ENCODE data around the gene ANGPT4. TPM values are rescaled to one million over a fixed set of nuclear protein-coding genes. Genes with fewer than 3 reads are reported as not detected.
"Not testable (repeated sequence)": the region's sequence is repeated elsewhere in the genome, so short reads cannot be mapped to it uniquely, and the experiment has no call there.

Gene ANGPT4
- total and polyA plus RNA-seq, 10 donors: 0.03 to 0.06 TPM; not detected in 8

GRCh38 chr20:906703-907270 is 9.3 kb downstream of the ANGPT4 start:
- Histone ChIP-seq H3K27ac (no peak overlapping the region), H3K36me3 (no peaks in the 10 kb centered on the region), H3K4me3 (no peak overlapping the region), H3K4me1 (peaks cover 0 to 19% (median 2%) of the 10 kb centered on the region in 6 donors), H3K9me3 (no peaks in the 10 kb centered on the region), H3K27me3 (replicated peaks in 1 of 7) (peaks cover 0 to 16% (median 0%) of the 10 kb centered on the region in 7 donors)
- WGBS, 5 donors: 72 to 87% (median 83%) methylated on average over 4 of the region's 4 CpGs
- peak; percentile 31 for DNase-seq
- intact Hi-C loops (cut with DNase I; ENCODE audit: low total_unique reads): no loop called here
- TF ChIP-seq POLR2A (IDR thresholded peaks at IDR 0.05): no peak
- TF ChIP-seq, protein P1, sequence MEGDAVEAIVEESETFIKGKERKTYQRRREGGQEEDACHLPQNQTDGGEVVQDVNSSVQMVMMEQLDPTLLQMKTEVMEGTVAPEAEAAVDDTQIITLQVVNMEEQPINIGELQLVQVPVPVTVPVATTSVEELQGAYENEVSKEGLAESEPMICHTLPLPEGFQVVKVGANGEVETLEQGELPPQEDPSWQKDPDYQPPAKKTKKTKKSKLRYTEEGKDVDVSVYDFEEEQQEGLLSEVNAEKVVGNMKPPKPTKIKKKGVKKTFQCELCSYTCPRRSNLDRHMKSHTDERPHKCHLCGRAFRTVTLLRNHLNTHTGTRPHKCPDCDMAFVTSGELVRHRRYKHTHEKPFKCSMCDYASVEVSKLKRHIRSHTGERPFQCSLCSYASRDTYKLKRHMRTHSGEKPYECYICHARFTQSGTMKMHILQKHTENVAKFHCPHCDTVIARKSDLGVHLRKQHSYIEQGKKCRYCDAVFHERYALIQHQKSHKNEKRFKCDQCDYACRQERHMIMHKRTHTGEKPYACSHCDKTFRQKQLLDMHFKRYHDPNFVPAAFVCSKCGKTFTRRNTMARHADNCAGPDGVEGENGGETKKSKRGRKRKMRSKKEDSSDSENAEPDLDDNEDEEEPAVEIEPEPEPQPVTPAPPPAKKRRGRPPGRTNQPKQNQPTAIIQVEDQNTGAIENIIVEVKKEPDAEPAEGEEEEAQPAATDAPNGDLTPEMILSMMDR (IDR thresholded peaks at IDR 0.05 in 8 of 11, conservative IDR thresholded peaks at IDR 0.05 in 3 of 11): no peak
- TF ChIP-seq POLR2AphosphoS5 (IDR thresholded peaks at IDR 0.05): no peak

- H3K4me1 ChIP-seq: peaks cover 0 to 19% (median 2%) of the 10 kb centered on the region in 6 donors
- H3K27me3 ChIP-seq (replicated peaks in 1 of 7): peaks cover 0 to 8% (median 0%) of the 10 kb centered on the region in 7 donors
- peak; percentile 44 for DNase-seq
- no peaks in the 10 kb centered on the region for H3K36me3 ChIP-seq
- intact Hi-C loops (cut with DNase I; ENCODE audit: low total_unique reads): no loop called here
- TF ChIP-seq, protein P1 (IDR thresholded peaks at IDR 0.05 in 8 of 11, conservative IDR thresholded peaks at IDR 0.05 in 3 of 11): no peak
- TF ChIP-seq POLR2A (IDR thresholded peaks at IDR 0.05) (no peak), POLR2AphosphoS5 (IDR thresholded peaks at IDR 0.05) (no peak)
- no peaks in the 10 kb centered on the region for H3K9me3 ChIP-seq
- 64 to 76% (median 73%) methylated on average over 5 to 6 of the region's 6 CpGs for WGBS, 5 donors
- H3K27ac ChIP-seq: peak overlapping the region in 2 of 8 donors; percentile 6 to 21
- H3K4me3 ChIP-seq: no peak overlapping the region
These were observed 10.1 kb downstream of the ANGPT4 start for GRCh38 chr20:906001-906520.

- peaks cover 0 to 19% (median 2%) of the 10 kb centered on the region in 6 donors for H3K4me1 ChIP-seq
- DNase-seq: peak; percentile 33
- H3K9me3 ChIP-seq: no peaks in the 10 kb centered on the region
- intact Hi-C loops (cut with DNase I; ENCODE audit: low total_unique reads): no loop called here
- H3K4me3 ChIP-seq: no peak overlapping the region
- no peaks in the 10 kb centered on the region for H3K36me3 ChIP-seq
- H3K27me3 ChIP-seq (replicated peaks in 1 of 7): peaks cover 0 to 3% (median 0%) of the 10 kb centered on the region in 7 donors
- 31 to 46% (median 36%) methylated on average over 4 of the region's 4 CpGs for WGBS, 5 donors
- TF ChIP-seq, protein P1 (IDR thresholded peaks at IDR 0.05 in 8 of 11, conservative IDR thresholded peaks at IDR 0.05 in 3 of 11): no peak
- TF ChIP-seq POLR2A (IDR thresholded peaks at IDR 0.05) (no peak), POLR2AphosphoS5 (IDR thresholded peaks at IDR 0.05) (no peak)
- H3K27ac ChIP-seq: peak overlapping the region in 2 of 8 donors; percentile 6 to 21
These were observed 10.7 kb downstream of the ANGPT4 start for GRCh38 chr20:905396-905961.

GRCh38 chr20:904039-904545 is 12.0 kb downstream of the ANGPT4 start:
- no peak overlapping the region for H3K27ac ChIP-seq
- no peak for DNase-seq
- H3K4me1 ChIP-seq: peaks cover 0 to 19% (median 2%) of the 10 kb centered on the region in 6 donors
- no peaks in the 10 kb centered on the region for H3K27me3 ChIP-seq (replicated peaks in 1 of 7)
- H3K4me3 ChIP-seq: no peak overlapping the region
- H3K9me3 ChIP-seq: no peaks in the 10 kb centered on the region
- TF ChIP-seq POLR2AphosphoS5 (IDR thresholded peaks at IDR 0.05): no peak
- TF ChIP-seq, protein P1 (IDR thresholded peaks at IDR 0.05 in 8 of 11, conservative IDR thresholded peaks at IDR 0.05 in 3 of 11): no peak
- no peak for TF ChIP-seq POLR2A (IDR thresholded peaks at IDR 0.05)
- WGBS, 5 donors: 75 to 93% (median 83%) methylated on average over 2 of the region's 2 CpGs
- intact Hi-C loops (cut with DNase I; ENCODE audit: low total_unique reads): no loop called here
- no peaks in the 10 kb centered on the region for H3K36me3 ChIP-seq

DNA sequence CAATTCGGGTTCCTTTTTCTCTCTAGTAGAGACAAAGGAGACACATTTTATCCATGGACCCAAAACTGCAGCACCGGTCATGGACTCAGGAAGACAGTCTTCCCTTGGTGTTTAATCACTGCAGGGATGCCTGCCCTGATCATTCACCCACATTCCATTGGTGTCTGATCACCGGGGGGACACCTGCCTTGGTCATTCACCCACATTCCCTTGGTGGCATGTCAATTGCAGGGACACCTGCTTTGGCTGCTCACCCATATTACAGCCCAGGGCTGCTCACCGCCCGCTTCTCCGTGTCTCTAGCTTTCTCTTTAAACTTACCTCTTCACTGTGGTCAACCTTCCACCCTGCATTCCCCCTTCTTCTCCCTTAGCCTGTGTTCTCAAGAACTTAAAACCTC is 18.7 kb downstream of the ANGPT4 start:
- DNase-seq: peak; percentile 18
- H3K9me3 ChIP-seq; H3K4me1 ChIP-seq; H3K4me3 ChIP-seq; H3K36me3 ChIP-seq; H3K27me3 ChIP-seq (replicated peaks in 1 of 7); H3K27ac ChIP-seq; intact Hi-C loops (cut with DNase I; ENCODE audit: low total_unique reads): not testable (repeated sequence)
- WGBS, 5 donors: 83 to 92% (median 90%) methylated on average over 6 of the region's 6 CpGs

All from spleen (tissue), 11 donors.